Vagina (tissue), 2 donors: Measurements from ENCODE around the gene ZNF862.

Source experiments
- CTCF ChIP-seq, 3 experiments: fragments of 450-650 bp in 2 of 3; fragments of 200-600 bp in 1 of 3; sonication (generic) in 1 of 3; IDR thresholded peaks; one replicate each; pipeline ENCODE4 v1.5.1; 2017 to 2019; ENCODE audit warnings: antibody characterized with exemption in 3 of 3, mild to moderate bottlenecking in 2 of 3, moderate library complexity in 2 of 3
- POLR2A ChIP-seq, 2 donors: fragments of 450-650 bp; IDR thresholded peaks; one replicate each; pipeline ENCODE4 v1.6.1; 2017; ENCODE audit warnings: antibody characterized with exemption in 2 of 2, mild to moderate bottlenecking in 2 of 2, moderate library complexity in 2 of 2
- POLR2AphosphoS5 ChIP-seq, 2 donors: sonication (generic); formaldehyde crosslinking; IDR thresholded peaks; one replicate each; pipeline ENCODE4 v1.9.0; 2017; ENCODE audit warnings: antibody characterized with exemption in 2 of 2, mild to moderate bottlenecking in 2 of 2, low read depth in 1 of 2; ENCODE audit not compliant: insufficient read depth in 1 of 2

- no peak for TF ChIP-seq CTCF (IDR thresholded peaks at IDR 0.05)
- no peak for TF ChIP-seq POLR2AphosphoS5 (IDR thresholded peaks at IDR 0.05; ENCODE audit: insufficient read depth in 1 of 2, low read depth in 1 of 2)
- TF ChIP-seq POLR2A (IDR thresholded peaks at IDR 0.05), result no peak
Measured at GRCh38 chr7:149883048-149883438, 44.9 kb downstream of the ZNF862 start.
